Activated CD8-positive, alpha-beta memory T cell treated with anti-CD3 and anti-CD28 coated beads, Interleukin-2, amount 50 U/mL, for 4 hours (primary cell): Measurements from ENCODE around the gene STYX.

Source experiments
- DNase-seq: peaks from one replicate; pipeline ENCODE4 v3.0.0-alpha.2; 2020

Gene STYX

DNA sequence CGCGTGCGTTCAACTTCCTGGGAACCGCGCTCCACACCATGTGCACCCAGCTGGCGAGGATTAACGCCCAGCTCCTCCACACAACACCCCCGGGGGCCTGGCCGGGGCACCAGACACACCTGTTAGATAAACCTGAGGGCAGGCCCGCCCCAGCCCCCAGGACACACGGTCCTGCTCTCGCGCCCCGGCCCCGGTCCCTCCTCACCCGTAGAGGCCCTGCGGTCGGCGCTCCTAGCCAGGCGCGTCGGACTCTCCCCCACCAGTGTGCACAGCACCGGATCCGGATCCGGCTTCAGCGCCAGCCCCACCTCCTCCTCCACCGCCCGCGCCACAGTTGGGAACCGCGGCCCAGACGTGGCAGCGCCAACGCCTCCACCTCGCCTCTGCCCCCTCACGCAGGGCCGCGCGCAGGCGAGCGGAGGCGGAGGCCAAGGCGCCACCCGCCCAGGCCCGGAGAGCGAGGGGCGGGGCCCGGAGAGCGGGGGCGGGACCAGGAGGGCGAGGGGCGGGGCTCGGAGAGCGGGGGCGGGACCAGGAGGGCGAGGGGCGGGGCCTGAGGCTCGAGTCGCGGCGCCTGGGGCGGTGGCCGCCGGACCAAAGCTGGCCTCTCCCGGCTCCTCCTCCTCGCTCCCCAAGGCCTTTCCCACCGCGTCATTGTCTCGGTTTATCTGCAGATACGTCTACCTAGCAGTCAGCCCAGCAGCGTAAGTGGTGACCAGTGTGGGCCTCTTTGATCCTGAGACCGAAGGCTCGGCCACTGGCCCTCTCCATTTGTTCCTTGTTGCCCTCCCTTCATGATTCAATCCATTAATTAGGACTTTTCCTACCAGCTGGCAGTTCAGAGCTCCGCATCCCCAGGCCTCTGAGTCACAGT, 61.5 kb downstream of the STYX start, which contains the start of gene GNPNAT1:
Gene GNPNAT1, minus strand, starts transcription at position 385 of the 874 bp plus-strand sequence. CDS start 6,957 bp downstream, outside the sequence.
- DNase-seq, result peak; percentile 90

DNA sequence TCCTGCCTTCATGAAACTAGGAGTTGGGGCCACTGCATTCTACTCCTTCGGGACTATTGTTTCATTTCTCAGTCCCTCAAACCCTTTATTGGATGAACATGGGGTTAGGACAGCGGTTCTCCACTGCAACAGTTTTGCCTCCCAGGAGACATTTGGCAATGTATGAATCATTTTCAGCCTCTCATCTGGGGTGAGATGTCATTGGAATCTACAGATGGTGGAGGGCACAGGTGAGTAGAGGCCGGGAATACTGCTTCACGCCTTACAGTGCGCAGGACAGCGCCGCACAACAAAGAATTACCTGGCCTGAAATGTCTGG, 62.1 kb downstream of the STYX start:
- DNase-seq, result no peak

DNA sequence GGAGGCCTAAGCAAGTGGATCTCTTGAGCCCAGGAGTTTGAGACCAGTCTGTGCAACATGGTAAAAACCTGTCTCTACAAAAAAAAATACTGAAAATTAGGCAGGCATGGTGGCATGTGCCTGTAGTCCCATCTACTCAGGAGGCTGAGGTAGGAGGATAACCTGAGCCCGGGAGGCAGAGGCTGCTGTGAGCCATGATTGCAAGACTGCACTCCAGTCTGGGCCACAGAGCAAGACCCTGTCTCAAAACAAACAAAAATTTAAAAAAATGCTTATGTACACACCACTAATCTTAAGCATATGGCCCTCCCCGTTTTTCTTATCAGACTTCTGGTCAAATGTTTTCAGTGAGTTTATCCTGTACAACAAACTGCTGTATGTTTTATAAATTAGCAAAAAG, 63.1 kb downstream of the STYX start:
- no peak for DNase-seq

DNA sequence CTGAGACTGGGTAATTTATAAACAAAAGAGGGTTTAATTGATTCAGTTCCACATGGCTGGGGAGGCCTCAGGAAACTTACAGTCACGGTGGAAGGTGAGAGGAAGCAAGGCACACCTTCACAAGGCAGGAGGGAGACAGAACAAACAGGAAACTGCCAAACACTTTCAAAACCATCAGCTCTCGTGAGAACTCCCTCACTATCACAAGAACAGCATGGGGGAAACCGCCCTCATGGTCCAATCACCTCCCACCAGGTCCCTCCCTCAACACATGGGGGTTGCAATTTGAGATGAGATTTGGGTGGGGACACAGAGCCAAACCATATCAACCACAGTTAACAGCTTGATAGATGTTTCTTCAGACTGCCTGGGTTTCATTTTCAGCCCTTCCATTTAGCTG, 67.7 kb downstream of the STYX start:
- DNase-seq, result no peak

DNA sequence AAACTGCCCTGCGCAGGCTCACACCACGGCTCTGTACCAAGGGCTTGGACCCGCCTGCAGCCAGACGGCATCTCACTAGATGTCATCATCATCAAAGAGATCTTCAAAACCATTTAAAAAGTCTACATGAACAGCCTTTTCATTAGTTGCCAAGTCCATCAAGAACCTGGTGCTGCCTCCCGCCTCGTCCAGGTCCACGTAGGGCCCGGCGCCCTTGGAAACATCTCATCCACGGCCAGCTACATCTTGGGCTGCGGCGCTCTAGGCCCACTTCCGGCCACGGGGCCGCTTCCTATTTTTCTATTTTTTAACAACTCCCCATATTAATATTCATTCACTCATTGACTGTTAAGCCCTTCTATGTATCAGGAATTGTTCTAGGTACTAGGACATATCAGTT, 68.9 kb downstream of the STYX start:
- DNase-seq, result no peak

DNA sequence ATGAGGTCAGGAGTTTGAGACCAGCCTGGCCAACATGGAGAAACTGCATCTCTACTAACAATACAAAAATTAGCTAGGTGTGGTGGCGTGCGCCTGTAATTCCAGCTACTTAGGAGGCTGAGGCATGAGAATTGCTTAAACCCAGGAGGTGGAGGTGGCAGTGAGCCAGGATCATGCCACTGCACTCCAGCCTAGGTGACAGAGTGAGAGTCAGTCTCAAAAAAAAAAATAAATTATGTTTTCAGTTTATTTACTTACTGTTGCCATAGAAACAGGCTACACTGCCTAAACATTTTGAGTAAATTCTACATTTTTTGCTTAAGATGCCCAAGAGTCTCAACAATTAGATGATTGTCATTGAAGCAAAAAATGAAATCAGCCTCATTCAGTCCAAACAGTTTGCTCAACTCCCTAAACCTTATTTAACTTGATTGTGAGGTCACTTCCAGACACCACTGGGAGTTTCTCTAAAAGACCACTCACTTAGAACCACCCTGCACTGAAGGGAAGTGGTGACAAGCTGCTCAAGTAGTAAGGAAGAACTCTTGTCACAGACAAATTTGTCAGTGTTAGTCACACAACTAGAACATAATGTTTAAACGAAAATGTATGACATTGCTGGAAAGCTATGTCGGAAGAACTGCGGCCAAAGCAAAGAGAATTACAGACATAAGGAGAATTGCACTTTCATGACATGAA, 71.2 kb downstream of the STYX start:
- DNase-seq, result no peak

DNA sequence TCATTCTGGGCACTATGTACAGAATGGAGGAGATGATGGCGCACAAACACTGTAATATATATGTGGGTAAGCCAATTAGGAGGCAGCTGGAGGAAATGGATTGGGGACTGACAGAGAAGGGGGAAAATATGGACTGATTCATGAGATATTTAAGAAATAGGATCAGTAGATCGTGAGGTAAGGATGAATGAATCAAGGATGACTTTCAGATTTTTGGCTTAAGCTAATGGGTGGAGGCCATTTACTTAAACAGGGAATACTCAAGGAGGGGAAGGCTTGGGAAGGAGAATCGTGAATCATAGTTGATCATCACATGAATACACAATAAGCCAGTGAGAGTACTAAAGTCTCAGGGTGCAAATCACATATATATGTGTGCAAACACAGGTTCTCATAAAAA, 72.6 kb downstream of the STYX start:
- no peak for DNase-seq

DNA sequence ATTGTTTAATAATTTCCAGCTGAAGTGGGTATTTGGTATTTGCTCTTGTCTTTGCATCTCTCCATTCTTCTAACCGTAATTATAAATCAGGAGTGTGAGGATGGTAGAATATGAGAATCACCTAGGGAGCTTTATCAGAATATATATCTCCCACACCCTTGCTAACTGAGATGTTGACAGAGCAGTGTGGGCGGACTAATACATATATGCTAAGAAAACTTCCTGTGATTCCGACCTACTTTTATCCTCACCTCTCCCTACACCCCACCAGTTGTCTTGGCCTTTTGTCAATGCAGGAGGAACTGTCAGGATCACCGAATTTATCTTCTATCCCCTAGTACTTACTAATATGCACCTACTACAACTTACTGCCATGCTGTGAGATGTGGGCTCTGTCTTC, 76.1 kb downstream of the STYX start:
- DNase-seq, result no peak

DNA sequence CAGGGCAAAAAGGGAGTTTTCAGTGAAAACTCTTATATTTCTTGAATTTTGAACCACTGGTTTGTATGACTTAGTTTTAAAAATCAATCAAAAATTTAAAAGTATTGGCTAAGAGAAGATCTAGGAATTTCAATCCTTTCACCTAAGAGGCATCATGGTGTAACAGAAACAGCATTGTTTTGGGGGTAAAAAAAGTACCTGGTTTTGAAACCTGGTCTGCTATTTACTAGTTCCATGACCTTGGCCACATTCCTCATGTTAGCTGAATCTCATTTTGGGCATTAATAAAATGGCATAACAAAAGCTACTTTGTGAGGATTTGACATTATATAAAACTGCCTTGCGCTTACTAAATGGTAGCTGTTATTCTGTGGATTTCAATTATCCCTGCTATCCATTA, 78.1 kb downstream of the STYX start:
- DNase-seq, result no peak

DNA sequence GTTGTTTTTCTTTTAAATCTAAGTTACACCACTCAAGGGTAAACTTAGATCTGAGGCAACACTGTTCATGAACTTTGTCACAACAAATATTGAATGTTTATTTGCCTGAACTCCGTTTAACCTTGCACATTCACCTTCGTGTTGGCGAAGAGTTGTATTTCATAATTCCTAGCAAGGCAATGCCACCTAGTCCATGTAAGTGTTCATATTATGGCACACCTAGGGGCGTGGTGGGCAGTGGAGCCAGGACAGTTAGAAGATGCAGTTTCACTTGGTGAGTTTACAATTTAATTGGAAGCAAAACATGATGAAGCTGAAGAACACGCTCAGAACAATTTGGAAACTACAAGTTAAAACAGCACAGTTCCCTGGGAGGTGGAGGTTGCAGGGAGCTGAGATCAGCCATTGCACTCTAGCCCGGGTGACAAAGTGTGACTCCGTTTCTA, 91.9 kb downstream of the STYX start:
- DNase-seq, result no peak

DNA sequence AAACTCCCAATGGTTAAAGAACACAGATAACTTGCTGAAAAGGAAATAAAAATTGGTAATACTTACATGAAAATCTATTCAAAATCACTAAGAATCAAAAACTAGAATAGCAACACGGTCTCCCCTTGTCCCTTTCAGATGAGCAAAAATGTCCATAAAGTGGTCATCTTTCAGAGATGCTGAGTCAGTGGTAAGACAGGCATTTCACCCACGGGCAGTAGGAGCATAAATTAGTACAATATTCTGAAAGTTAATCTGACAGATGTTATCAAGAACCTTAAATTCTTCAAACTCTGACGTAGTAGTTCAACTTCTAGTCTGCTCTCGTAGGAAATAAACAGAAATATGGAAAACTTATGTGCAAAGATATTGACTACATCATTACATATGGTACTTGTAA, 94.5 kb downstream of the STYX start:
- no peak for DNase-seq
